KMS-11 (cell line): ENCODE measurements around the gene C6orf47.

ENCODE experiments used
- H2AFZ ChIP-seq: fragments of 200-600 bp; sonication (generic); 2 replicates; pipeline ENCODE4 v1.6.1; 2016; ENCODE audit warnings: antibody characterized with exemption, mixed run types, low read depth
- H3K27ac ChIP-seq: fragments of 200-600 bp; sonication (generic); 2 replicates; pipeline ENCODE4 v1.6.1; 2016; ENCODE audit warnings: mild to moderate bottlenecking, mixed run types
- H3K27me3 ChIP-seq: fragments of 200-600 bp; sonication (generic); 2 replicates; pipeline ENCODE4 v1.6.1; 2017; ENCODE audit warnings: mild to moderate bottlenecking, low read depth, mixed run types, moderate library complexity; ENCODE audit not compliant: insufficient read depth
- H3K36me3 ChIP-seq: fragments of 200-600 bp; sonication (generic); 2 replicates; pipeline ENCODE4 v1.6.1; 2017; ENCODE audit warnings: mild to moderate bottlenecking, mixed run types; ENCODE audit not compliant: insufficient read depth
- H3K4me1 ChIP-seq: fragments of 200-600 bp; sonication (generic); 2 replicates; pipeline ENCODE4 v1.6.1; 2016; ENCODE audit warnings: mild to moderate bottlenecking, low read depth, mixed run types; ENCODE audit not compliant: poor library complexity, severe bottlenecking
- H3K4me2 ChIP-seq: fragments of 200-600 bp; sonication (generic); 2 replicates; pipeline ENCODE4 v1.7.0; 2016; ENCODE audit warnings: mild to moderate bottlenecking, mixed run types
- H3K4me3 ChIP-seq: fragments of 200-600 bp; sonication (generic); IDR thresholded peaks from 2 replicates; pipeline ENCODE4 v1.6.1; 2017; ENCODE audit warnings: low read depth, low read length, mixed read lengths; ENCODE audit not compliant: insufficient read depth
- H3K79me2 ChIP-seq: fragments of 200-600 bp; sonication (generic); 2 replicates; pipeline ENCODE4 v1.6.1; 2016; ENCODE audit warnings: low read depth, mixed run types; ENCODE audit not compliant: insufficient read depth
- H3K9ac ChIP-seq: fragments of 200-600 bp; sonication (generic); 2 replicates; pipeline ENCODE4 v1.6.1; 2016; ENCODE audit warnings: mild to moderate bottlenecking, mixed run types
- H4K20me1 ChIP-seq: fragments of 200-600 bp; sonication (generic); 2 replicates; pipeline ENCODE4 v1.6.1; 2016; ENCODE audit warnings: mild to moderate bottlenecking, mixed run types; ENCODE audit not compliant: insufficient read depth
- TF ChIP-seq, protein P1 (sequence below): fragments of 200-600 bp; sonication (generic); conservative IDR thresholded peaks from 2 replicates; pipeline ENCODE4 v1.6.1; 2017; ENCODE audit warnings: low read depth, mild to moderate bottlenecking, antibody characterized with exemption, low read length, moderate library complexity, mixed read lengths

Gene C6orf47

GRCh38 chr6:31663126-31663960 is 2.8 kb upstream of the C6orf47 start:
- H3K4me1 ChIP-seq = peaks cover 55% of the 10 kb centered on the region
- H3K9ac ChIP-seq = no peak overlapping the region; the same call in 1 of the 2 replicates
- H4K20me1 ChIP-seq = no peaks in the 10 kb centered on the region
- no peak overlapping the region for H3K27ac ChIP-seq
- no peak overlapping the region for H3K4me3 ChIP-seq
- H3K4me2 ChIP-seq = peak overlapping the region; percentile 97
- peaks cover 4% of the 10 kb centered on the region; the same call in 1 of the 2 replicates for H3K36me3 ChIP-seq
- peaks cover 57% of the 10 kb centered on the region for H3K79me2 ChIP-seq
- H3K27me3 ChIP-seq = no peaks in the 10 kb centered on the region
- TF ChIP-seq, protein P1, sequence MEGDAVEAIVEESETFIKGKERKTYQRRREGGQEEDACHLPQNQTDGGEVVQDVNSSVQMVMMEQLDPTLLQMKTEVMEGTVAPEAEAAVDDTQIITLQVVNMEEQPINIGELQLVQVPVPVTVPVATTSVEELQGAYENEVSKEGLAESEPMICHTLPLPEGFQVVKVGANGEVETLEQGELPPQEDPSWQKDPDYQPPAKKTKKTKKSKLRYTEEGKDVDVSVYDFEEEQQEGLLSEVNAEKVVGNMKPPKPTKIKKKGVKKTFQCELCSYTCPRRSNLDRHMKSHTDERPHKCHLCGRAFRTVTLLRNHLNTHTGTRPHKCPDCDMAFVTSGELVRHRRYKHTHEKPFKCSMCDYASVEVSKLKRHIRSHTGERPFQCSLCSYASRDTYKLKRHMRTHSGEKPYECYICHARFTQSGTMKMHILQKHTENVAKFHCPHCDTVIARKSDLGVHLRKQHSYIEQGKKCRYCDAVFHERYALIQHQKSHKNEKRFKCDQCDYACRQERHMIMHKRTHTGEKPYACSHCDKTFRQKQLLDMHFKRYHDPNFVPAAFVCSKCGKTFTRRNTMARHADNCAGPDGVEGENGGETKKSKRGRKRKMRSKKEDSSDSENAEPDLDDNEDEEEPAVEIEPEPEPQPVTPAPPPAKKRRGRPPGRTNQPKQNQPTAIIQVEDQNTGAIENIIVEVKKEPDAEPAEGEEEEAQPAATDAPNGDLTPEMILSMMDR = no peak
- no peak overlapping the region for H2AFZ ChIP-seq

DNA sequence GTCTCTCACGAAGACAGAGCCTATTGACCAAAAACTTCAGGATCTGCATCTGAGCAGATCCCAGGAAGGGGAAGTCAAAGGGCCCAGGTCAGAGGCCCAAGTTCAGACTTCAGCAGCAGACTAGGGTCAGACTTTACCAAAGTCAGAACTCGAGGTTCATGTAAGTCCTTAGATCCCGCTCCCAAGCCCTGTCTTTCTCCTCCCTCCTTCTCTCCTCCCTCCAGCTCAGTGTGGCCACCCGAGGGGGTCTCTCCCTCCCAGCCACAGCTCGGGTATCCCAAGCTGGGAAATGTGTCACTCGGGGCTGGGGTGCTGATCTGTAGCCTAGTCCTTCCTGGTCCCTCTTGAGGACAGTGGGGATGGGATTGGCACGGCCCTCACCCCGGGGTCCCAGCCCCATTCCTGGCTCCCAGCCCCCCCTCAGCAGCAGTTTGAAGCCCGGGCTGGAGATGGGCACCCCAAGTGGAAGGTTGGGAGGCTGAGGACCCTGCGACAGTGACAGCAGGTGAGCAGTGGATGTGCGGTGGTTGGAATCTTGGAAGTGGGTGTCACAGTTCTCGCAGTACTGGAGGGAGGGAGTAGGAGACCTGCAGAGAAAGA is 1.6 kb upstream of the C6orf47 start:
- TF ChIP-seq, protein P1 = no peak
- Histone ChIP-seq H3K27ac (no peak overlapping the region; the same call in 1 of the 2 replicates), H3K4me1 (peaks cover 51% of the 10 kb centered on the region), H3K27me3 (no peaks in the 10 kb centered on the region), H3K4me3 (no peak overlapping the region), H4K20me1 (no peaks in the 10 kb centered on the region), H3K4me2 (no peak overlapping the region), H3K9ac (no peak overlapping the region), H3K79me2 (peaks cover 47% of the 10 kb centered on the region), H2AFZ (no peak overlapping the region), H3K36me3 (no peaks in the 10 kb centered on the region; the same call in 1 of the 2 replicates)

GRCh38 chr6:31661262-31662123 is 915 bp upstream of the C6orf47 start:
- H3K4me2 ChIP-seq = peak overlapping the region; percentile 87
- peaks cover 39% of the 10 kb centered on the region for H3K79me2 ChIP-seq
- no peak overlapping the region; the same call in 1 of the 2 replicates for H3K27ac ChIP-seq
- H3K4me1 ChIP-seq = peaks cover 45% of the 10 kb centered on the region
- TF ChIP-seq, protein P1 = no peak
- no peaks in the 10 kb centered on the region for H4K20me1 ChIP-seq
- H3K9ac ChIP-seq = peak overlapping the region; percentile 60; the same call in 1 of the 2 replicates
- H3K36me3 ChIP-seq = no peaks in the 10 kb centered on the region
- H3K4me3 ChIP-seq = no peak overlapping the region
- no peaks in the 10 kb centered on the region for H3K27me3 ChIP-seq
- no peak overlapping the region for H2AFZ ChIP-seq

DNA sequence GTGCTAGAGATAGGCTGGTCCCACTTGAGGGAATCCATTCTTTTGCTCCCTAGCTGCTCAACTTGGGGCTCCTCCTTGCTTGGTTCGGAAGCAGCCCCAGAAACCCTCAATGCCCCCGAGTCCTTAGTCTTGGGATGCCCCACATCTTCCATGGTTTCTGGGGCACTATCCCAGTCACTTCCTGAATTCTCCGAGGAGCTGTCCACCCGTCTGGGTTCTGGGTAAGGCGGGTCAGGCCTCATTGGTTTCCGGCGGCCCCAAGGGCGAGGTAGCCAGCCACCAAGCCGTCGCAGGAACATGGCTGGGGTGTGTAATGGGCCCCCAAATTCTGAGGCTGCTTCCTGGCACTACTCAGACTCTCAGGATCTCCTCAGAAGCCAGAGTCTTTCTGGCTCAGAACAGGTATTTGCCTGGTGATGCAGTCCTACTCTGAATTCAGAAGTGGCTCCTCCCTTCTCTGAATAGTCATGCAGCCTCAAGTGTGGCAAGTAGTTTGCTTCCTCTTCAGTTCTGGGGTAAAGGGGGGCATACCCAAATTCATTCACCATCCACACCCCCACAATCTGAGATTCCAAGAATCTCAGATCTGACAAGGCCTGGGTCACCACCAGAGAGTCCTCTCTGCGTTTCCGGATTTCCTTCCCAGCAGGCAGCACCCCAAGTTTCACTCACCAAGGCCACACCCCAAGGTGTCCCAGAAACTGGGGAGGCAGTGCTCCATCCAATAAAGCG is 763 bp downstream of the C6orf47 start:
- Histone ChIP-seq H3K4me1 (peaks cover 45% of the 10 kb centered on the region), H2AFZ (peak overlapping the region; percentile 56), H3K27me3 (no peaks in the 10 kb centered on the region), H3K9ac (peak overlapping the region; percentile 60; the same call in 1 of the 2 replicates), H4K20me1 (no peaks in the 10 kb centered on the region), H3K4me3 (no peak overlapping the region), H3K36me3 (no peaks in the 10 kb centered on the region), H3K27ac (peak overlapping the region; percentile 42; the same call in 1 of the 2 replicates), H3K4me2 (peak overlapping the region; percentile 87), H3K79me2 (peaks cover 33% of the 10 kb centered on the region)
- TF ChIP-seq, protein P1 = no peak
